Measurements from ENCODE around the gene CPLANE2.
"Not testable (repeated sequence)": the region's sequence is repeated elsewhere in the genome, so short reads cannot be mapped to it uniquely, and the experiment has no call there.

The CPLANE2 gene

GRCh38 chr1:16248603-16249516 is 11.9 kb upstream of the CPLANE2 start:
- peak in 1 of 2 donors; percentile 33 for DNase-seq

- DNase-seq, result no peak
Measured at GRCh38 chr1:16248007-16248436, 11.0 kb upstream of the CPLANE2 start.

GRCh38 chr1:16247441-16247840 is 10.5 kb upstream of the CPLANE2 start:
- DNase-seq, result no peak

- DNase-seq, result no peak
Measured at GRCh38 chr1:16246961-16247360, 10.0 kb upstream of the CPLANE2 start.

GRCh38 chr1:16246239-16246638 is 9.3 kb upstream of the CPLANE2 start:
- not testable (repeated sequence) for DNase-seq

- DNase-seq, result no peak
Measured at GRCh38 chr1:16245476-16246196, 8.7 kb upstream of the CPLANE2 start.

GRCh38 chr1:16244650-16245285 is 7.8 kb upstream of the CPLANE2 start:
- DNase-seq, result no peak

- DNase-seq, result peak; percentile 29 to 56
Measured at GRCh38 chr1:16243936-16244649, 7.1 kb upstream of the CPLANE2 start.

- DNase-seq, result no peak
Measured at GRCh38 chr1:16243215-16243610, 6.2 kb upstream of the CPLANE2 start.

- no peak for DNase-seq
Measured at GRCh38 chr1:16242556-16243214, 5.7 kb upstream of the CPLANE2 start.

GRCh38 chr1:16241221-16241708 is 4.3 kb upstream of the CPLANE2 start:
- DNase-seq, result no peak

- no peak for DNase-seq
Measured at GRCh38 chr1:16239972-16240491, 3.0 kb upstream of the CPLANE2 start.

- DNase-seq, result no peak
Measured at GRCh38 chr1:16237343-16237830, 404 bp upstream of the CPLANE2 start.

GRCh38 chr1:16235944-16236510 is 956 bp downstream of the CPLANE2 start:
- peak in 1 of 2 donors; percentile 33 for DNase-seq

GRCh38 chr1:16235347-16235746 is 1.6 kb downstream of the CPLANE2 start:
- DNase-seq, result no peak

- no peak for DNase-seq
Measured at GRCh38 chr1:16233431-16233830, 3.6 kb downstream of the CPLANE2 start.

GRCh38 chr1:16232316-16232710 is 4.7 kb downstream of the CPLANE2 start:
- no peak for DNase-seq

GRCh38 chr1:16231331-16232315 is 5.4 kb downstream of the CPLANE2 start:
- no peak for DNase-seq

GRCh38 chr1:16230744-16231143 is 6.2 kb downstream of the CPLANE2 start:
- no peak for DNase-seq

Data from bone marrow (tissue), 2 donors.